NT2/D1 (cell line): ENCODE measurements around the gene PRKAA1.

Source experiments
- SUZ12 ChIP-seq: IDR thresholded peaks from 2 replicates; pipeline ENCODE4 v1.6.1; 2011; ENCODE audit not compliant: insufficient read length, insufficient read depth; ENCODE audit errors: extremely low read depth
- ZNF274 ChIP-seq: IDR thresholded peaks from 2 replicates; pipeline ENCODE4 v1.6.1; 2011; ENCODE audit warnings: mild to moderate bottlenecking, low read depth, low read length

GRCh38 chr5:40780858-40781257, 17.3 kb downstream of the PRKAA1 start:
- TF ChIP-seq SUZ12 (no peak), ZNF274 (no peak)
